Measurements from ENCODE around the gene PVALEF.

DNA sequence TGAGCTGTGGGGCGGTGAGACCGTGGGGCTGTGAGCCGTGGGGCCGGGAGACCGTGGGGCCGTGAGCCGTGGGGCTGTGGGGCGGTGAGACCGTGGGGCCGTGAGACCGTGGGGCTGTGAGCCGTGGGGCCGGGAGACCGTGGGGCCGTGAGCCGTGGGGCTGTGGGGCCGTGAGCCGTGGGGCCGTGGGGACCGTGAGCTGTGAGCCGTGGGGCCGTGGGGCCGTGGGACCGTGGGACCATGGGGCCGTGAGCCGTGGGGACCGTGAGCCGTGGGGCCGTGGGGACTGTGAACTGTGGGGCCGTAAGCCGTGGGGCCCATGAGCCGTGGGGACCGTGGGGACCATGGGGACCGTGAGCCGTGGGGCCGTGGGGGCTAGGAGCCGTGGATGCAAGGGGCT lies 24.6 kb upstream of the PVALEF start:
- no peak for TF ChIP-seq POLR2A (IDR thresholded peaks at IDR 0.05)
- TF ChIP-seq, protein P1, sequence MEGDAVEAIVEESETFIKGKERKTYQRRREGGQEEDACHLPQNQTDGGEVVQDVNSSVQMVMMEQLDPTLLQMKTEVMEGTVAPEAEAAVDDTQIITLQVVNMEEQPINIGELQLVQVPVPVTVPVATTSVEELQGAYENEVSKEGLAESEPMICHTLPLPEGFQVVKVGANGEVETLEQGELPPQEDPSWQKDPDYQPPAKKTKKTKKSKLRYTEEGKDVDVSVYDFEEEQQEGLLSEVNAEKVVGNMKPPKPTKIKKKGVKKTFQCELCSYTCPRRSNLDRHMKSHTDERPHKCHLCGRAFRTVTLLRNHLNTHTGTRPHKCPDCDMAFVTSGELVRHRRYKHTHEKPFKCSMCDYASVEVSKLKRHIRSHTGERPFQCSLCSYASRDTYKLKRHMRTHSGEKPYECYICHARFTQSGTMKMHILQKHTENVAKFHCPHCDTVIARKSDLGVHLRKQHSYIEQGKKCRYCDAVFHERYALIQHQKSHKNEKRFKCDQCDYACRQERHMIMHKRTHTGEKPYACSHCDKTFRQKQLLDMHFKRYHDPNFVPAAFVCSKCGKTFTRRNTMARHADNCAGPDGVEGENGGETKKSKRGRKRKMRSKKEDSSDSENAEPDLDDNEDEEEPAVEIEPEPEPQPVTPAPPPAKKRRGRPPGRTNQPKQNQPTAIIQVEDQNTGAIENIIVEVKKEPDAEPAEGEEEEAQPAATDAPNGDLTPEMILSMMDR (IDR thresholded peaks at IDR 0.05): no peak

Data from gastroesophageal sphincter (tissue), 3 donors.